ENCODE results near the gene ATP6V0A4.
"Not testable (repeated sequence)": the region's sequence is repeated elsewhere in the genome, so short reads cannot be mapped to it uniquely, and the experiment has no call there.

Gene ATP6V0A4

GRCh38 chr7:138813945-138814344 lies 15.9 kb upstream of the ATP6V0A4 start:
- Histone ChIP-seq H3F3A (ENCODE audit: insufficient read depth, low read length) (no peaks in the 10 kb centered on the region), H2AFZ (ENCODE audit: low read length) (no peak overlapping the region)

GRCh38 chr7:138811327-138811726 lies 13.3 kb upstream of the ATP6V0A4 start:
- not testable (repeated sequence) for H3K36me3 ChIP-seq (replicated peaks; ENCODE audit: insufficient read depth, low read length); H4K20me1 ChIP-seq (ENCODE audit: insufficient read depth, low read length); H3K79me2 ChIP-seq (ENCODE audit: low read length); H3K9me2 ChIP-seq (replicated peaks; ENCODE audit: insufficient read depth, low read length); H3K27me3 ChIP-seq (replicated peaks; ENCODE audit: insufficient read depth, low read length); H2AFZ ChIP-seq (ENCODE audit: low read length); DNase-seq; H3F3A ChIP-seq (ENCODE audit: insufficient read depth, low read length); H3K9ac ChIP-seq (ENCODE audit: low read length); H3K9me3 ChIP-seq (replicated peaks; ENCODE audit: insufficient read depth, low read length); H3K4me3 ChIP-seq (ENCODE audit: low read length); H3K4me1 ChIP-seq (ENCODE audit: low read length); H3K27ac ChIP-seq (ENCODE audit: low read length); H3K4me2 ChIP-seq (ENCODE audit: low read depth, low read length)

More at GRCh38 chr7:138813945-138814344, 15.9 kb upstream of the ATP6V0A4 start:
- H3K79me2 ChIP-seq (ENCODE audit: low read length), result no peaks in the 10 kb centered on the region
- no peak overlapping the region for H3K27ac ChIP-seq (ENCODE audit: low read length)
- no peak for DNase-seq
- H3K27me3 ChIP-seq (replicated peaks; ENCODE audit: insufficient read depth, low read length), result no peaks in the 10 kb centered on the region
- H3K9me2 ChIP-seq (replicated peaks; ENCODE audit: insufficient read depth, low read length), result no peaks in the 10 kb centered on the region
- no peaks in the 10 kb centered on the region for H3K36me3 ChIP-seq (replicated peaks; ENCODE audit: insufficient read depth, low read length)
- H3K4me3 ChIP-seq (ENCODE audit: low read length), result no peak overlapping the region
- no peaks in the 10 kb centered on the region for H4K20me1 ChIP-seq (ENCODE audit: insufficient read depth, low read length)
- no peaks in the 10 kb centered on the region for H3K9me3 ChIP-seq (replicated peaks; ENCODE audit: insufficient read depth, low read length)
- no peaks in the 10 kb centered on the region for H3K4me1 ChIP-seq (ENCODE audit: low read length)
- no peak for TF ChIP-seq EZH2phosphoT487 (IDR thresholded peaks at IDR 0.05; ENCODE audit: low read length)
- TF ChIP-seq CTCF (IDR thresholded peaks at IDR 0.05; ENCODE audit: low read length), result no peak
- TF ChIP-seq EZH2 (optimal IDR thresholded peaks at IDR 0.05; ENCODE audit: low read depth, low read length), result no peak
- no peak overlapping the region for H3K9ac ChIP-seq (ENCODE audit: low read length)
- no peak overlapping the region for H3K4me2 ChIP-seq (ENCODE audit: low read depth, low read length)

GRCh38 chr7:138809346-138809745 lies 11.3 kb upstream of the ATP6V0A4 start:
- H3K9me3 ChIP-seq (replicated peaks; ENCODE audit: insufficient read depth, low read length), result no peaks in the 10 kb centered on the region
- no peaks in the 10 kb centered on the region for H3K36me3 ChIP-seq (replicated peaks; ENCODE audit: insufficient read depth, low read length)
- H3K79me2 ChIP-seq (ENCODE audit: low read length), result no peaks in the 10 kb centered on the region
- no peaks in the 10 kb centered on the region for H3K27me3 ChIP-seq (replicated peaks; ENCODE audit: insufficient read depth, low read length)
- DNase-seq, result no peak
- H3K4me1 ChIP-seq (ENCODE audit: low read length), result no peaks in the 10 kb centered on the region
- no peak overlapping the region for H3K4me2 ChIP-seq (ENCODE audit: low read depth, low read length)
- H3K9ac ChIP-seq (ENCODE audit: low read length), result no peak overlapping the region
- H4K20me1 ChIP-seq (ENCODE audit: insufficient read depth, low read length), result no peaks in the 10 kb centered on the region
- no peak overlapping the region for H3K4me3 ChIP-seq (ENCODE audit: low read length)
- H3K9me2 ChIP-seq (replicated peaks; ENCODE audit: insufficient read depth, low read length), result no peaks in the 10 kb centered on the region
- H3K27ac ChIP-seq (ENCODE audit: low read length), result no peak overlapping the region
- H3F3A ChIP-seq (ENCODE audit: insufficient read depth, low read length), result no peaks in the 10 kb centered on the region
- TF ChIP-seq EZH2phosphoT487 (IDR thresholded peaks at IDR 0.05; ENCODE audit: low read length), result no peak
- H2AFZ ChIP-seq (ENCODE audit: low read length), result no peak overlapping the region

- no peak for DNase-seq
- no peaks in the 10 kb centered on the region for H3K4me1 ChIP-seq (ENCODE audit: low read length)
- no peak overlapping the region for H3K27ac ChIP-seq (ENCODE audit: low read length)
- H3K4me3 ChIP-seq (ENCODE audit: low read length), result no peak overlapping the region
- no peaks in the 10 kb centered on the region for H3K9me2 ChIP-seq (replicated peaks; ENCODE audit: insufficient read depth, low read length)
- H3K79me2 ChIP-seq (ENCODE audit: low read length), result no peaks in the 10 kb centered on the region
- H3K36me3 ChIP-seq (replicated peaks; ENCODE audit: insufficient read depth, low read length), result no peaks in the 10 kb centered on the region
- H3K27me3 ChIP-seq (replicated peaks; ENCODE audit: insufficient read depth, low read length), result no peaks in the 10 kb centered on the region
- H3K9ac ChIP-seq (ENCODE audit: low read length), result no peak overlapping the region
- no peaks in the 10 kb centered on the region for H3K9me3 ChIP-seq (replicated peaks; ENCODE audit: insufficient read depth, low read length)
- no peak overlapping the region for H3K4me2 ChIP-seq (ENCODE audit: low read depth, low read length)
- no peaks in the 10 kb centered on the region for H4K20me1 ChIP-seq (ENCODE audit: insufficient read depth, low read length)
- no peak overlapping the region for H2AFZ ChIP-seq (ENCODE audit: low read length)
- TF ChIP-seq EZH2phosphoT487 (IDR thresholded peaks at IDR 0.05; ENCODE audit: low read length), result no peak
- TF ChIP-seq CTCF (IDR thresholded peaks at IDR 0.05; ENCODE audit: low read length), result no peak
- no peak for TF ChIP-seq EZH2 (optimal IDR thresholded peaks at IDR 0.05; ENCODE audit: low read depth, low read length)
- H3F3A ChIP-seq (ENCODE audit: insufficient read depth, low read length), result no peaks in the 10 kb centered on the region
These were observed 6.6 kb upstream of the ATP6V0A4 start for GRCh38 chr7:138804618-138805017.
